Muscle of leg (tissue), 11 donors: ENCODE results near the gene TGM2. TPM values are rescaled to one million over a fixed set of nuclear protein-coding genes. Genes with fewer than 3 reads are reported as not detected.

ENCODE experiments used
- DNase-seq: peaks from one replicate; pipeline ENCODE4 v3.0.0; 2013
- H3K27ac ChIP-seq: one replicate; pipeline ENCODE4 v1.5.1; 2013; ENCODE audit warnings: mild to moderate bottlenecking, low read length, control low read depth
- H3K27me3 ChIP-seq: one replicate; pipeline ENCODE4 v1.6.1; 2013; ENCODE audit warnings: low read length; ENCODE audit not compliant: control insufficient read depth, insufficient read depth
- H3K36me3 ChIP-seq: one replicate; pipeline ENCODE4 v1.6.1; 2013; ENCODE audit warnings: low read length; ENCODE audit not compliant: control insufficient read depth, insufficient read depth
- H3K4me1 ChIP-seq: one replicate; pipeline ENCODE4 v1.6.1; 2013; ENCODE audit warnings: low read length; ENCODE audit not compliant: control insufficient read depth, insufficient read depth
- H3K4me3 ChIP-seq: one replicate; pipeline ENCODE4 v1.5.1; 2013; ENCODE audit warnings: low read length, control low read depth
- H3K9me3 ChIP-seq: replicated peaks from 2 replicates; pipeline ENCODE4 v1.6.1; 2013; ENCODE audit warnings: low read depth, low read length; ENCODE audit not compliant: control insufficient read depth
- WGBS: methylation state at CpG from one replicate; pipeline ENCODE4 v1.1.5; 2013; ENCODE audit warnings: missing lambda C conversion rate; ENCODE audit not compliant: insufficient coverage; 5-methylcytosine and 5-hydroxymethylcytosine counted together
- polyA plus RNA-seq, 8 donors: library from polyadenylated mRNA; unstranded; fragments of 120-200 nt; gene quantifications; one replicate each; pipeline versions ENCODE4 v1.2.1 to v1.2.3, GENCODE V29; 2013; ENCODE audit warnings: inconsistent platforms in 1 of 8, low replicate concordance in 1 of 8; ENCODE audit not compliant: insufficient read length in 8 of 8, insufficient read depth in 1 of 8
- total RNA-seq: library from RNA; stranded (reverse); fragments of 120-200 nt; gene quantifications from one replicate; pipeline ENCODE4 v1.2.4, GENCODE V29; 2013

TGM2 gene
- total and polyA plus RNA-seq, 9 donors: 10.1 to 40.9 (median 13.9) TPM

DNA sequence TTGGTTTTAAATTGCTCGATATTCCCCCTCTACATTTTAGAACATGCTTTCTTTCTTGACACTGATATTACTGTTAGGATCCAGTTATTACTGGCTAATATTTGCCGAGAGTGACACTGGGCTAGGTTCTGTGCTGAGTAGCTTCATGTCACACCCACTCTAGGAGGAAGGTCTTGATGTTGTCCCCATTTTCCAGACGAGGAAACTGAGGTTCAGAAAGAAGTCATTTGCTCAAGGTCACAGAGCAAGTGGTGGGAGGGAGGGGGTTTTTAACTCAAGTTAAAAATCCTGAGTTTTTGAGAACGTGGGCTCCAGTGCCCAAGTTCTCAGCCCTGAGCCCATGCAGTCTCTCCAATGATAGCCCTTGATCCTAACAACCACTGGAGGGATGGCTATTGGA is 18.9 kb downstream of the TGM2 start:
- no peak for DNase-seq
- H3K4me3 ChIP-seq: no peak overlapping the region
- H3K27me3 ChIP-seq: no peaks in the 10 kb centered on the region
- no peak overlapping the region for H3K27ac ChIP-seq
- peaks cover 5% of the 10 kb centered on the region for H3K36me3 ChIP-seq
- WGBS: 83% methylated on average over 1 of the region's 4 CpGs
- peaks cover 26% of the 10 kb centered on the region for H3K4me1 ChIP-seq
- no peaks in the 10 kb centered on the region for H3K9me3 ChIP-seq

DNA sequence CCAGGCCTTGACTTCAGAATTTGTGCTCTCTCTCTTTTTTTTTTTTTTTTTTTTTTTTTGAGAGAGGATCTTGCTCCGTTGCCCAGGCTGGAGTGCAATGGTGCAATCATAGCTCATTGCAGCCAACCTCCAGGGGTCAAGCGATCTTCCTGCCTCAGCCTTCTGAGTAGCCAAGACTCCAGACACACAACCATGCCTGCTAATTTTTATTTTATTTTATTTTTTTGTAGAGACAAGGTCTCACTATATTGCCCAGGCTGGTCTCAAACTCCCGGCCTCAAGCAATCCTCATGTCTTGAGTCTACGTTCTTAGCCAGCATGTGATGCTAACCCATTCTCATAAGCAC is 19.4 kb downstream of the TGM2 start:
- no CpG with 5 or more reads among the region's 4 CpGs for WGBS
- peaks cover 5% of the 10 kb centered on the region for H3K36me3 ChIP-seq

DNA sequence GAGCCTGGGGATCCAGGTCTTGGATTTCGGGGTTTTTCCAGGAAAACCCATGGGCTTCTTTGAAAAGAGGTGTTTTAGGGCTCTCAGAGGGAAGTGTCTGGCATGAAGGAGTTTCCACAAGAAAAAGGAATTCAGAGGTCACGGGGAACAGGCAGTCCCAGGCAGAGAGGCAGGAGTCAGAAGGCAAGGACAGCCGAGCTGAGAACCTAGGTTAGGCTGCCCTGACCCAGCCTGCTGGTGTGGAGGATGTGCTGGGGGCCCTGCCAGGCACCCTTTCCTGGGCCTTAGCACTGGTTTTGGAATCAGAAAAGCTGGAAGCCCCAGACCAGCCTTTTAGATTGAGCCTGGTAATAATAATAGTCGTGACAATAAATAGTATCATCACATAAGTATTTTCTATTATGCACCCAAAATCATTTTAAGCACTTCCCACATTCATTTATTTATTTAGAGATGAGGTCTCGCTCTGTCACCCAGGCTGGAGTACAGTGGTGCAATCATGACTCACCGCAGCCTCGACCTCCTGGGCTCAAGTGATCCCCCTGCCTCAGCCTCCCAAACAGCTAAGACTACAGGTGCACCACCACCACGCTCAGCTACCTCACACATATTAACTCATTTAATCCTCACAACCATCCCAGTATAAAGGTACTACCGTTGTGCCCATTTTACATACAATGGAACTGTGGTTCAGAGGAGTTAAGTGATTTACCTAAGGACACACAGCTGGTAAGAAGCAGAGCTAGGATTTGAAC is 19.9 kb downstream of the TGM2 start:
- Histone ChIP-seq H3K4me3 (no peak overlapping the region), H3K36me3 (peaks cover 4% of the 10 kb centered on the region), H3K27ac (peak overlapping the region; percentile 1), H3K4me1 (peaks cover 32% of the 10 kb centered on the region), H3K27me3 (no peaks in the 10 kb centered on the region), H3K9me3 (no peaks in the 10 kb centered on the region)
- DNase-seq: no peak
- 56% methylated on average over 6 of the region's 9 CpGs for WGBS

More for the DNA sequence above, 19.4 kb downstream of the TGM2 start:
- no peak for DNase-seq
- no peak overlapping the region for H3K4me3 ChIP-seq
- no peaks in the 10 kb centered on the region for H3K9me3 ChIP-seq
- H3K27me3 ChIP-seq: no peaks in the 10 kb centered on the region
- H3K4me1 ChIP-seq: peaks cover 29% of the 10 kb centered on the region
- H3K27ac ChIP-seq: no peak overlapping the region

DNA sequence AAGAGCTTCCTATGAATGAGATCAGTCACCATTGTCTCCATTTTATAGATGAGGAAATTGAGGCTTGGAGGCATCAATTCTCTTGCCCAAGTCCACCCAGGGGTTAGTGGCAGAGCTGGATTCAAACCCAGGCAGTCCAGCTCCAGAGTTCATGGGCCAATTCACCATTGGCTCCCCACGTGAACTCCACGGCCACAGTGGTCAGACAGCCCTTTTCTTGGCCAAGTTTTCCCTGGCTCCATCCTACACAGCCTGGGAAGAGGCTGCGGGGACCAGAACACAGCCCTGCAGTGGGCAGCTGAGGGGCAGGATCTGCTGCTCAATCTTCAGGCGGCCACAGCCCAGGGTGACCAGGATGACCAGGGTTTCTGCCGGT is 20.5 kb downstream of the TGM2 start:
- no peaks in the 10 kb centered on the region for H3K36me3 ChIP-seq
- DNase-seq: no peak
- WGBS: 48% methylated on average over 4 of the region's 5 CpGs
- H3K27ac ChIP-seq: peak overlapping the region; percentile 65
- no peaks in the 10 kb centered on the region for H3K9me3 ChIP-seq
- no peak overlapping the region for H3K4me3 ChIP-seq
- H3K4me1 ChIP-seq: peaks cover 37% of the 10 kb centered on the region
- H3K27me3 ChIP-seq: no peaks in the 10 kb centered on the region

DNA sequence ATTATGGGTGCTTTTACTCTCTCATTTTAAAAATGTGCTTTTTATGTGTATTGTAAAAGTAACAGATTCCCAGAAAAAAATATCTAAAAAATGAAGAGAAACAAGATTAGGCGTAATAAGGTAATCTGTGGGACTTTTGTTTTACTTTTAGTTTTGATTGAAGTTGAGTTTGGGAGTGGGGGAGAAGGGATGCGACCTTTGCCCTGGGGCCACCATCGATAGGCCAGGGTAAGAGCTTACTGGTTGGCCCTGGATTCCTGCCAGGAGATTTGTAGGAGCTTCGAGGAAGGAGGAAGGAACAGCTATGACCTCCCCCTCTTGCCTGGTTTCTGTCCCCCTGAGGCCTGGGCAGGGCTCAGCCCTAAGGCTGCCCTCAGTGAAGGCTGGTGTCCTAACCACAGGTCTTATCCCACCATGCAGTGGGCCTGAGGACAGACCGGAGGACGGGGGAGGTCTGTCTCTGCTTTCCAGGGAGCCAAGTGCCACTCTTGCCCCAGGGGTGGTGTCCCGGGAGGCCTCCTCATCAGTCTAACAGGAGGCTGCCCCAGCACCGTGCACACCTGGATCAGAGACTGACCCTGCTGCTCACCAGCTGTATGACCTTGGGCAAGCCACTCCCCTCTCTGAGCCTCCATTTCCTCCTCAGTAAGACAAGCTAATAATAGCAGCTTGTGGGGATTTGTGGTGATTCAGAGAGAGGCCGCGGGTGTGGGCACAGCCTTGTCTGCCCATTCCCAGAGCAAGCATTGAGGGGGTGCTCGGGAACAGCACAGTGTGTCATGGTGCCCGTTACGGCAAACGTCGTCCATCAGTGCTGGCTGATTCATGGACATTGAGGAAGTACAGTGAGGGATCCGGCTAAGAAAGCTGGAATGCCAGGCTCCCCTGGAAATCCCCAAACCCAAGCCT is 21.2 kb downstream of the TGM2 start:
- 55% methylated on average over 14 of the region's 16 CpGs for WGBS
- H3K27me3 ChIP-seq: no peaks in the 10 kb centered on the region
- H3K4me3 ChIP-seq: no peak overlapping the region
- H3K4me1 ChIP-seq: peaks cover 37% of the 10 kb centered on the region
- no peak for DNase-seq
- peak overlapping the region; percentile 65 for H3K27ac ChIP-seq
- no peaks in the 10 kb centered on the region for H3K9me3 ChIP-seq
- no peaks in the 10 kb centered on the region for H3K36me3 ChIP-seq

DNA sequence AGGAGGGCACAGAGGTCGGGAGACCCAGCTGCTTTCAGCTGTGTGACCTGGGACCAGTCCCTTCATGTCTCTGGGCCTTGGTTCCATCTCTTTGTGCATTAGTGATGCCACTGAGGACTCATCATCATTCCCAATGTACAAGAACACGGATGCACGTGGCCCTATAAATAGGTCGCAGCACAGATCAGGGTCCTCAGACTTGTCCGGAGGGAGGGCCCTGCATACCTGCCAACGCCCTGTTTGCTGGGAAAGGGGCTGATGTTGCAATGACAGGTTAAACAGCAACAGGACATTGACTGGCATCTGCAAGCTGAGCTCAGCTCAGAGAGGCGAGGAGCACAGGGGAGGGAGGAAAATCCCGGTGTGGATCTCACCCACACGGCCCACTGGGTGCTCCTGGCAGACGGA is 21.8 kb downstream of the TGM2 start:
- Histone ChIP-seq H3K4me3 (no peak overlapping the region), H3K27ac (no peak overlapping the region), H3K36me3 (peaks cover 2% of the 10 kb centered on the region), H3K27me3 (no peaks in the 10 kb centered on the region), H3K9me3 (no peaks in the 10 kb centered on the region), H3K4me1 (peaks cover 37% of the 10 kb centered on the region)
- no peak for DNase-seq
- WGBS: 62% methylated on average over 6 of the region's 10 CpGs

DNA sequence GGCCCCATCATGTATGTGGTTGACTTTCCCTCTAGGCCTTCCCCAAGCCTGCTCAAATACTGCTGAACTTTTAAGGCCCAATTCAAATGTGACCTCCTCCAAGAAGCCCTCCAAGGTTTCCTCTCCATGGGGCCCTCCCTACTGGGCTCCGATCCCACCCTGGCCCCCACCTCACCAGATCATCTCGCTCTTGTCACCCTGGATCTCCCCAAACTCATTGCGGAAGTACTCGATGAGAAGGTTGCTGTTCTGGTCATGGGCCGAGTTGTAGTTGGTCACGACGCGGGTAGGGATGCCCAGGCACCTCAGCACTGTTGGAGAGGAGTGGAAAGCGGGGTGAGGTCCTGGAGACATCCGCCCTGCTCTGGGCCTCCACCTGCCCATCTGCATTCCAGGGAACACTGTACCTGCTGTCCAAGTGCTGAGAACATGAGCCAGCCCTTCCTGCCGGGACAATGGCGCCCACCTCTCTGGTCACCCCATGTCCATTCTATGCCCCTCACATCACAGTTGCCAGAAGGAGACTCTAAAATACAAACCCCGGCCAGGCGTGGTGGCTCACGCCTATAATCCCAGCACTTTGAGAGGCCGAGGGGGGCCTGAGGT is 23.1 kb downstream of the TGM2 start:
- Histone ChIP-seq H3K4me3 (no peak overlapping the region), H3K27ac (no peak overlapping the region), H3K36me3 (peaks cover 2% of the 10 kb centered on the region), H3K9me3 (no peaks in the 10 kb centered on the region), H3K27me3 (no peaks in the 10 kb centered on the region), H3K4me1 (peaks cover 37% of the 10 kb centered on the region)
- 92% methylated on average over 5 of the region's 16 CpGs for WGBS
- DNase-seq: no peak

DNA sequence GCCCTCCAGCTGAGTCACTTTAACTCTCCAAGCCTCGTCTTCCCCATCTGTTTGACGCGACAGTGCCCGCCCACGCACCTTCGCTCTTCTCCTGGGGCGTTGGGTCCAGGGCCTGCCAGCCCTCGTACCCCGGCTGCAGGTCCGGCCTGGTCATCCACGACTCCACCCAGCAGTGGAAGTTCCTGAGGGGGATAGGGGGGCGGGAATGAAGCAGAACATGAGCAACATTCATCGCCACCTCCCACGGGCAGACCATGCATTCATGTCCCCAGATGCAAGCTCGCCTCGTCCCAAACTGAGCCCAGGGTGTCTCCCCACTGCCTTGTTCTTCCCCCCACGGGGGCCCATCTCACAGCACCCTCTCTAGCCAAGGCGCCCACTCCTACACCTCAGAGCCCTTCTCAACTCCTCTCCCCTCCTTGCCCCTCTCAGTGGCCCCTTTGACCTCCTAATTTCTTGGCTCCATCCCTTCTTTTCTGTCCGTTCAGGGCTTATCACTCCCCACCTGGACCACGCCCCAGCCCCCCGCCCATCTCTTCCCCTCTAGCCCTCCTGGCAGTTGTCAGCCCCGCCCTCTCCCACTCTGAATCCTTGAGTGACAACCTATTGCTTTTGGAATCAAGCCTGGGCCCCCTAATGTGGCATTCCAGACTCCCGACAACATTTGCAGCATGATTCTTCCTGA is 23.7 kb downstream of the TGM2 start:
- H3K27me3 ChIP-seq: no peaks in the 10 kb centered on the region
- WGBS: 65% methylated on average over 12 of the region's 23 CpGs
- no peaks in the 10 kb centered on the region for H3K9me3 ChIP-seq
- DNase-seq: no peak
- H3K4me1 ChIP-seq: peaks cover 37% of the 10 kb centered on the region
- no peak overlapping the region for H3K4me3 ChIP-seq
- peaks cover 2% of the 10 kb centered on the region for H3K36me3 ChIP-seq
- no peak overlapping the region for H3K27ac ChIP-seq

DNA sequence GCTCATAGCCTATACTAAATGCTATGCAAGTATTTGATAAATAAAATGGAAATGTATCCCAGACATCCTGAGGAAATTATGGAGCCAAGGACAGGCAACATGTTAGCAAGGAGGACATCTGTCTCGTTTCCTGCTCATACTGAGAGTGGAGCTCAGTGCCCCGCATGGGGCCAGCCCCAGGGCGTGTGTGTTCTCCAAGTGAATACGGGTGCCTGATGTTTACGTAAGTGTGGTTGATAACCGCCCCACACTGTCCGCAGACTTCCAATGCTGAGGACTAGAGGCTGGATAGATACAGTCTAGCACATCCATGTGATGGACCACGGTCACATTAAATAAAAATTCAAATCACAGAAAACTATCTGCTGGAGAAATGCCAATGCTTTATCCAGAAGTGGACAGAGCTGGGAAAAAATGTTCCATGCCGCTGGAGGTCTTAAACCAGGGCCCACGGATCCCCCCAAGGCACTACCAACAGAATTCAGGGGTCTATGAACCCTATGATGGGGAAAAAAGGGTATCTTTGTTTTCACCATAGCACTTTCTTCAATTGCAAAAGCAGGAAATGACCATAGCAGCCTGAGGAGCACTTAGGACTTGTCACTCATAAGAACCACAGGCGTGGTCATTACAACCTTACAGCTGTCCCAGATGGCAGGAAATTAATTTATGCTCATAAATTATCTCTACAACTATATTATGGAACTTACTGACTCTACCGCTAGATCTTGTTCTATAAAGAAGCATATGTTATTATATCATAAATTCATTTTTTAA is 24.9 kb downstream of the TGM2 start:
- peaks cover 2% of the 10 kb centered on the region for H3K36me3 ChIP-seq
- H3K27me3 ChIP-seq: no peaks in the 10 kb centered on the region
- H3K9me3 ChIP-seq: no peaks in the 10 kb centered on the region
- H3K4me3 ChIP-seq: no peak overlapping the region
- peak overlapping the region; percentile 71 for H3K27ac ChIP-seq
- WGBS: 13% methylated on average over 2 of the region's 12 CpGs
- DNase-seq: no peak
- H3K4me1 ChIP-seq: peaks cover 37% of the 10 kb centered on the region
